ENCODE results near the gene PEX11G.

DNA sequence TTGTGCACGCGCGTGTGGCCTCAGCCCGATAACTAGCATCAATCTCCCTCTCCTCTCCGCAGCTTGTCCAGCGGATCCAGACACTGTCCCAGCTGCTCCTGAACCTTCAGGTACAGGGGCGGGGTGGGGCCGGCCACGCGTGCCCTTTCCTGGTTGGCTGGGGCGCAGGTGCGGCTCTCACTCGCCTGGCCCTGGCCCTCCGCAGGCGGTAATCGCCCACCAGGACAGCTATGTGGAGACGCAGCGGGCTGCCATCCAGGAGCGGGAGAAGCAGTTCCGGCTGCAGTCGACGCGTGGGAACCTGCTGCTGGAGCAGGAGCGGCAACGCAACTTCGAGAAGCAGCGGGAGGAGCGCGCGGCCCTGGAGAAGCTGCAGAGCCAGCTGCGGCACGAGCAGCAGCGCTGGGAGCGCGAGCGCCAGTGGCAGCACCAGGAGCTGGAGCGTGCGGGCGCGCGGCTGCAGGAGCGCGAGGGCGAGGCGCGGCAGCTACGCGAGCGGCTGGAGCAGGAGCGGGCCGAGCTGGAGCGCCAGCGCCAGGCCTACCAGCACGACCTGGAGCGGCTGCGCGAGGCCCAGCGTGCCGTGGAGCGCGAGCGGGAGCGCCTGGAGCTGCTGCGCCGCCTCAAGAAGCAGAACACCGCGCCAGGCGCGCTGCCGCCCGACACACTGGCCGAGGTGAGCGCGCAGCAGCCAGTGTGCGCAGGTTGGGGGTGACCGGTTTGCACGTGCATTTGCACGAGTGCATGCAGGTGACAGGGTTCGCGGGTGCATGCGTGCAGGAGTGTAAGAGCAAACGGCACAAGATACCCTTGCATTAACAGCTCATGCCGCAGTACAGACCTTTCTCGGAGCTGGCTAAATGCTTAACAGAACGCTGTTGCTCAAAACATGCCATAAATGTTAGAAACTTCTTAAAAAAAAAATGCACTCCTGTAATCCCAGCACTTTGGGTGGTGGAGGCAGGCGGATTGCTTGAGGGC lies 21.5 kb downstream of the PEX11G start:
- TF ChIP-seq CTCF (conservative IDR thresholded peaks at IDR 0.05 in 1 of 2, IDR thresholded peaks at IDR 0.05 in 1 of 2; ENCODE audit: extremely low read depth in 1 of 2, insufficient read depth in 1 of 2, low read depth in 1 of 2, low read length in 2 of 2): no peak
- no peak for TF ChIP-seq EZH2 (IDR thresholded peaks at IDR 0.05; ENCODE audit: borderline replicate concordance, low read length)

Measured in mammary epithelial cell (primary cell).